WTC11 (cell line): ENCODE measurements around the gene PLCD4.

Experiments used
- NR3C1 ChIP-seq: sonication (generic); formaldehyde crosslinking; conservative IDR thresholded peaks from 2 replicates; pipeline ENCODE4 v1.8.1; 2023; ENCODE audit warnings: low read depth, mild to moderate bottlenecking, missing genetic modification reagents
- TEAD4 ChIP-seq: sonication (generic); formaldehyde crosslinking; IDR thresholded peaks from 2 replicates; pipeline ENCODE4 v1.8.0; 2022; ENCODE audit warnings: mild to moderate bottlenecking, missing genetic modification reagents
- ZNF317 ChIP-seq: sonication (generic); formaldehyde crosslinking; IDR thresholded peaks from 2 replicates; pipeline ENCODE4 v1.8.1; 2023; ENCODE audit warnings: low read depth, mild to moderate bottlenecking, moderate library complexity, missing genetic modification reagents, borderline replicate concordance
- ZNF416 ChIP-seq: fragments of 250-450 bp; sonication (Bioruptor Pico); IDR thresholded peaks from 2 replicates; pipeline ENCODE4 v1.9.0; 2021; ENCODE audit warnings: mild to moderate bottlenecking, inconsistent platforms
- TF ChIP-seq, protein P1 (sequence below): sonication (generic); formaldehyde crosslinking; IDR thresholded peaks from 2 replicates; pipeline ENCODE4 v1.8.0; 2022; ENCODE audit warnings: missing genetic modification reagents
- TF ChIP-seq, protein P2 (sequence below): fragments of 200-600 bp; IDR thresholded peaks from 2 replicates; pipeline ENCODE4 v1.8.0; 2022; ENCODE audit warnings: antibody characterized with exemption

DNA sequence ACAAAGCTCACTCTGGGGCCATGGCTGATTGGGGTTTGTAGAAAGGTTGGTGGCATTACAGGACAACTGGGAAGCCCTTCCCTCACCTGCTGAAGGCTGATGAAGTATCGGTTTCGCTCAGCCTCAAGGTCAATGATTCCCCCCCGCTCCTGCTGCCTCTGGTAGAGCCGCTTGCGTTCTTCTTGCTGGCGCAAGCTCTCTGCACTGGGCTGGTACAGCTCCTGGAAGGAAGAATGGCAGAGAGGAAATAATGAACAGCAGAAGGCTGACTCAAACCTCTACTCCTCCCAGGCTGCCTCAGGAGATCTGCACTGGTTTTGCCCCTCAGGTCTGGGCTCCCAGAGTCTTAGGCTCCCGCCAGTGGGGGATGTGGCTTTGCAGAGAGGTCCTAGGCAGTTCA, 57.0 kb downstream of the PLCD4 start:
- no peak for TF ChIP-seq ZNF317 (CRISPR knock-in tag)
- TF ChIP-seq NR3C1 (CRISPR knock-in tag), result no peak
- no peak for TF ChIP-seq ZNF416
- TF ChIP-seq, protein P1, sequence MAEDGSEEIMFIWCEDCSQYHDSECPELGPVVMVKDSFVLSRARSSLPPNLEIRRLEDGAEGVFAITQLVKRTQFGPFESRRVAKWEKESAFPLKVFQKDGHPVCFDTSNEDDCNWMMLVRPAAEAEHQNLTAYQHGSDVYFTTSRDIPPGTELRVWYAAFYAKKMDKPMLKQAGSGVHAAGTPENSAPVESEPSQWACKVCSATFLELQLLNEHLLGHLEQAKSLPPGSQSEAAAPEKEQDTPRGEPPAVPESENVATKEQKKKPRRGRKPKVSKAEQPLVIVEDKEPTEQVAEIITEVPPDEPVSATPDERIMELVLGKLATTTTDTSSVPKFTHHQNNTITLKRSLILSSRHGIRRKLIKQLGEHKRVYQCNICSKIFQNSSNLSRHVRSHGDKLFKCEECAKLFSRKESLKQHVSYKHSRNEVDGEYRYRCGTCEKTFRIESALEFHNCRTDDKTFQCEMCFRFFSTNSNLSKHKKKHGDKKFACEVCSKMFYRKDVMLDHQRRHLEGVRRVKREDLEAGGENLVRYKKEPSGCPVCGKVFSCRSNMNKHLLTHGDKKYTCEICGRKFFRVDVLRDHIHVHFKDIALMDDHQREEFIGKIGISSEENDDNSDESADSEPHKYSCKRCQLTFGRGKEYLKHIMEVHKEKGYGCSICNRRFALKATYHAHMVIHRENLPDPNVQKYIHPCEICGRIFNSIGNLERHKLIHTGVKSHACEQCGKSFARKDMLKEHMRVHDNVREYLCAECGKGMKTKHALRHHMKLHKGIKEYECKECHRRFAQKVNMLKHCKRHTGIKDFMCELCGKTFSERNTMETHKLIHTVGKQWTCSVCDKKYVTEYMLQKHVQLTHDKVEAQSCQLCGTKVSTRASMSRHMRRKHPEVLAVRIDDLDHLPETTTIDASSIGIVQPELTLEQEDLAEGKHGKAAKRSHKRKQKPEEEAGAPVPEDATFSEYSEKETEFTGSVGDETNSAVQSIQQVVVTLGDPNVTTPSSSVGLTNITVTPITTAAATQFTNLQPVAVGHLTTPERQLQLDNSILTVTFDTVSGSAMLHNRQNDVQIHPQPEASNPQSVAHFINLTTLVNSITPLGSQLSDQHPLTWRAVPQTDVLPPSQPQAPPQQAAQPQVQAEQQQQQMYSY (CRISPR knock-in tag), result no peak
- TF ChIP-seq, protein P2, sequence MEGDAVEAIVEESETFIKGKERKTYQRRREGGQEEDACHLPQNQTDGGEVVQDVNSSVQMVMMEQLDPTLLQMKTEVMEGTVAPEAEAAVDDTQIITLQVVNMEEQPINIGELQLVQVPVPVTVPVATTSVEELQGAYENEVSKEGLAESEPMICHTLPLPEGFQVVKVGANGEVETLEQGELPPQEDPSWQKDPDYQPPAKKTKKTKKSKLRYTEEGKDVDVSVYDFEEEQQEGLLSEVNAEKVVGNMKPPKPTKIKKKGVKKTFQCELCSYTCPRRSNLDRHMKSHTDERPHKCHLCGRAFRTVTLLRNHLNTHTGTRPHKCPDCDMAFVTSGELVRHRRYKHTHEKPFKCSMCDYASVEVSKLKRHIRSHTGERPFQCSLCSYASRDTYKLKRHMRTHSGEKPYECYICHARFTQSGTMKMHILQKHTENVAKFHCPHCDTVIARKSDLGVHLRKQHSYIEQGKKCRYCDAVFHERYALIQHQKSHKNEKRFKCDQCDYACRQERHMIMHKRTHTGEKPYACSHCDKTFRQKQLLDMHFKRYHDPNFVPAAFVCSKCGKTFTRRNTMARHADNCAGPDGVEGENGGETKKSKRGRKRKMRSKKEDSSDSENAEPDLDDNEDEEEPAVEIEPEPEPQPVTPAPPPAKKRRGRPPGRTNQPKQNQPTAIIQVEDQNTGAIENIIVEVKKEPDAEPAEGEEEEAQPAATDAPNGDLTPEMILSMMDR, result no peak
- TF ChIP-seq TEAD4, result no peak
